Measurements from ENCODE around the gene MAP3K1. TPM values are rescaled to one million over a fixed set of nuclear protein-coding genes. Genes with fewer than 3 reads are reported as not detected.

Gene MAP3K1
- total RNA-seq, 2 experiments from 2014 or later: 20.5 to 20.6 TPM

GRCh38 chr5:56831773-56832172 lies 16.4 kb downstream of the MAP3K1 start:
- Mint-ChIP-seq H3K27ac (peak overlapping the region; percentile 70), H3K4me3 (no peak overlapping the region), H3K9me3 (no peaks in the 10 kb centered on the region), H3K4me1 (ENCODE audit: low read depth) (peaks cover 89% of the 10 kb centered on the region), H3K36me3 (no peaks in the 10 kb centered on the region), H3K27me3 (no peaks in the 10 kb centered on the region)
- ChIA-PET POLR2A (no interaction called here), CTCF (no interaction called here)
- DNase-seq: no peak
- intact Hi-C loops (cut with micrococcal nuclease): no loop called here

- intact Hi-C loops (cut with micrococcal nuclease): no loop called here
- Mint-ChIP-seq H3K4me1 (ENCODE audit: low read depth) (peaks cover 89% of the 10 kb centered on the region), H3K9me3 (no peaks in the 10 kb centered on the region), H3K27me3 (no peaks in the 10 kb centered on the region), H3K4me3 (no peak overlapping the region), H3K36me3 (no peaks in the 10 kb centered on the region), H3K27ac (peak overlapping the region; percentile 55)
- peak; percentile 55 for DNase-seq
- ChIA-PET CTCF (interaction anchor here (0.8 to 11.8 kb wide), 5 partner anchors 8 to 561 kb away, joined by 3 to 172 read pairs (median 4); no protein-coding TSS in a partner anchor), POLR2A (no interaction called here)
These were observed 18.0 kb downstream of the MAP3K1 start for GRCh38 chr5:56833325-56833724.

DNA sequence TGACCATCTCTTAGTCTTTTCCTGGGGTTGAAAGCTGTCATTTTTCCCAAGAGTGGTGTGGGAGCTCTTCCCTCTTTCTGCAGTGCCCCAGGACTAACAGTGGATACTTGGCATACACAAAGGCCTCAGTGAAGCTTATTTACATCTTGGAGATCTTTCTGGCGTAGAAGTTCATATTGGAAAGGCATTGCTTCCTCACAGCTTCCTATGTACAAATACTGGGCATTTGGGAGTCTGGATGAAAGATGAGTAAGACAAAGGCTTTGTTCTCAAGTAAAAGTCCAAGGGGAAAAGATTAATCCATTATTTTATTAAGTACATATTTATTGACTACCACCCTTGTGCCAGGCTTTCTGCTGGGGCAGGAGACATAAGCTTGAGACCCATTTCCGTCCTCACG lies 22.0 kb downstream of the MAP3K1 start:
- Mint-ChIP-seq H3K27ac (peak overlapping the region; percentile 80), H3K36me3 (no peaks in the 10 kb centered on the region), H3K4me3 (no peak overlapping the region), H3K4me1 (ENCODE audit: low read depth) (peaks cover 86% of the 10 kb centered on the region), H3K27me3 (no peaks in the 10 kb centered on the region), H3K9me3 (no peaks in the 10 kb centered on the region)
- CTCF ChIA-PET: interaction anchor here (0.6 to 11.8 kb wide), 28 partner anchors 10 to 1125 kb away, joined by 3 to 172 read pairs (median 5); no protein-coding TSS in a partner anchor
- POLR2A ChIA-PET: interaction anchor here (1.0 to 1.4 kb wide), 4 partner anchors 11 to 509 kb away, joined by 3 to 8 read pairs (median 4); partner anchors contain the start of gene SETD9
- intact Hi-C loops (cut with micrococcal nuclease): loop anchor here (5.0 kb wide), 3 partner anchors 360 to 1665 kb away; partner anchors contain the start of gene CDC20B
- DNase-seq: no peak

DNA sequence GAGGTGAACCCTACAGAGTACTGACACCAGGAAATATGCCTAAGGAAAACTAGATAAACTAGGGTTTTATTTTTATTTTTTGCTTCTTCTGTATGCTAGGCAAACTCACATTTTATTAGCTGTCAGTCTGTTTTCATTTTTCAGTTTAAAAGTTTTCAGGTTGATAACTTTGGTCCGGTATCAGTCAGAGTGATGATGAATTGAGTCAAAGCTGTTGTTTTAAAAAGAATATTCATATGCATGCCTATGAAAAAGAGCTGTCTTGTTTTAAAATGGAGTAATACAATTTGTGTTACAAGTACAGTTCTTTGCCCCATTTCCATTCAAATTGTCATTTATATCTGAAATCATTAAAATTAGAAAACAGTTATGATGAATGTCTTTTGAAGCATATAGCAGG lies 22.6 kb downstream of the MAP3K1 start:
- Mint-ChIP-seq H3K36me3 (no peaks in the 10 kb centered on the region), H3K9me3 (no peaks in the 10 kb centered on the region), H3K27me3 (no peaks in the 10 kb centered on the region), H3K4me1 (ENCODE audit: low read depth) (peaks cover 86% of the 10 kb centered on the region), H3K4me3 (peak overlapping the region; percentile 55), H3K27ac (peak overlapping the region; percentile 80)
- CTCF ChIA-PET: interaction anchor here (0.5 to 11.8 kb wide), 48 partner anchors 9 to 1125 kb away, joined by 3 to 172 read pairs (median 4); no protein-coding TSS in a partner anchor
- intact Hi-C loops (cut with micrococcal nuclease): loop anchor here (1.0 to 5.0 kb wide), 7 partner anchors 21 to 1666 kb away; partner anchors contain the start of gene CDC20B
- POLR2A ChIA-PET: interaction anchor here (1.0 to 1.4 kb wide), 3 partner anchors 8 to 510 kb away, joined by 3 to 8 read pairs (median 4); no protein-coding TSS in a partner anchor
- no peak for DNase-seq

DNA sequence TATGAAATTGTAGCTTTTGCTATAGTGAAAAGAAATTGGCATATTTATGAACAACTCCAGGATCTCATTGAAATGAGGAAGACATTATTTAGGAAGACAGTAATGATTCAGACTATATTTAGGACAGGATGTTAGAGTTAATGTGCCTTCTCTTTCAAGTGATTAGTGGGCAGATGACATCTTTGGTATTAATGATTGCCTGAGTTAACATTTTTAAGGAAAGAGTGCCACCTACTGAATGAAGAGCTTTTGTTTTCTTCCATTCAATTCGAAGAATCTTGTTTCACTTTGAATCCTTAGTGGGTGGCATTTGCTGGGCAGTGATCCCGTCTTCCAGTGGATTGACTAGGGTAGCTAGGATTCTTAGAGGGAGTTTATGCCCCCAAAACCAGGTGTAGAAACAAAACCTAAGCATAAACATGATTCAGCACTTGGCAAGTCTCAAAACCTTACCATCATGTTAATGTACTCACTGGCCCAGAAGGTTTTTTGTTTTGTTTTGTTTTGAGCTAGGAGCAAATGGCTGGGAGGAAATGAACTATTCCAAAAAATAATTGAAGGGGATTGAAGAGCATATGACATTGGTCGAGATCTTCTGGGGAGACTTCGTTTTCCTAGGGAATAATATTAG lies 23.2 kb downstream of the MAP3K1 start:
- DNase-seq: no peak
- peak overlapping the region; percentile 80 for H3K27ac Mint-ChIP-seq
- CTCF ChIA-PET: interaction anchor here (0.5 to 11.8 kb wide), 52 partner anchors 8 to 1254 kb away, joined by 3 to 172 read pairs (median 4); no protein-coding TSS in a partner anchor
- POLR2A ChIA-PET: interaction anchor here (0.6 to 1.4 kb wide), 5 partner anchors 9 to 510 kb away, joined by 3 to 8 read pairs (median 4); no protein-coding TSS in a partner anchor
- intact Hi-C loops (cut with micrococcal nuclease): loop anchor here (1.0 to 5.0 kb wide), 7 partner anchors 21 to 1666 kb away; partner anchors contain the start of gene CDC20B
- H3K4me3 Mint-ChIP-seq: peak overlapping the region; percentile 55
- H3K36me3 Mint-ChIP-seq: no peaks in the 10 kb centered on the region
- H3K9me3 Mint-ChIP-seq: no peaks in the 10 kb centered on the region
- no peaks in the 10 kb centered on the region for H3K27me3 Mint-ChIP-seq
- H3K4me1 Mint-ChIP-seq (ENCODE audit: low read depth): peaks cover 85% of the 10 kb centered on the region

DNA sequence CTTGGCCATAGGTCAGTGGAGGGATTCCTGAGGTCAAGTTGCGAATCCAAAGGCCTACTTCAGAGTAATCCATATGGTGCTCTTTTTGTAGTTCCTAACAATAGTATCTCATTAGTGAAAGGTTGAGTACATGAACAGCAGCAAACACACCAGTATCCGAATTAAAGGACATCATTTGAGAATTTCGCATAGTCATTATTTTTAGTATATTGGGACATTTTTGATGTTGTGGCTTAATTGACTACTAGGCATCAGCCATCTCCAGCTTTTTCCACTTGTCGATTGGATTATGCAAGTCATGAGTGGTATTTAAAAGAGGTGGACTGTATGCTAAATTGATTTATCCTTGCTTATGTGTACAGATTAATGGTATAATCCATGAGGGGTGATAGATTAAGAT lies 23.7 kb downstream of the MAP3K1 start:
- Mint-ChIP-seq H3K4me1 (ENCODE audit: low read depth) (peaks cover 84% of the 10 kb centered on the region), H3K36me3 (no peaks in the 10 kb centered on the region), H3K27ac (peak overlapping the region; percentile 80), H3K4me3 (peak overlapping the region; percentile 55), H3K27me3 (no peaks in the 10 kb centered on the region), H3K9me3 (no peaks in the 10 kb centered on the region)
- intact Hi-C loops (cut with micrococcal nuclease): loop anchor here (2.0 to 5.0 kb wide), 5 partner anchors 236 to 1667 kb away; partner anchors contain the start of gene CDC20B
- DNase-seq: no peak
- ChIA-PET CTCF (interaction anchor here (0.6 to 11.8 kb wide), 36 partner anchors 8 to 1254 kb away, joined by 3 to 172 read pairs (median 5); no protein-coding TSS in a partner anchor), POLR2A (interaction anchor here (0.6 to 1.4 kb wide), 4 partner anchors 9 to 511 kb away, joined by 3 to 8 read pairs (median 4); no protein-coding TSS in a partner anchor)

GRCh38 chr5:56840597-56840996 lies 25.2 kb downstream of the MAP3K1 start:
- Mint-ChIP-seq H3K9me3 (no peaks in the 10 kb centered on the region), H3K4me3 (no peak overlapping the region), H3K27ac (peak overlapping the region; percentile 64), H3K4me1 (ENCODE audit: low read depth) (peaks cover 86% of the 10 kb centered on the region), H3K27me3 (no peaks in the 10 kb centered on the region), H3K36me3 (no peaks in the 10 kb centered on the region)
- CTCF ChIA-PET: interaction anchor here (1.0 to 11.8 kb wide), 4 partner anchors 11 to 576 kb away, joined by 3 to 172 read pairs (median 26); no protein-coding TSS in a partner anchor
- DNase-seq: no peak
- intact Hi-C loops (cut with micrococcal nuclease): no loop called here
- POLR2A ChIA-PET: interaction anchor here (0.7 kb wide), 1 partner anchor 471 kb away, joined by 5 read pairs; no protein-coding TSS in a partner anchor

- no peak for DNase-seq
- H3K27me3 Mint-ChIP-seq: no peaks in the 10 kb centered on the region
- ChIA-PET POLR2A (no interaction called here), CTCF (no interaction called here)
- H3K9me3 Mint-ChIP-seq: no peaks in the 10 kb centered on the region
- H3K4me3 Mint-ChIP-seq: no peak overlapping the region
- H3K27ac Mint-ChIP-seq: peak overlapping the region; percentile 71
- H3K36me3 Mint-ChIP-seq: no peaks in the 10 kb centered on the region
- H3K4me1 Mint-ChIP-seq (ENCODE audit: low read depth): peaks cover 90% of the 10 kb centered on the region
- intact Hi-C loops (cut with micrococcal nuclease): no loop called here
These were observed 29.9 kb downstream of the MAP3K1 start for GRCh38 chr5:56845277-56845676.

DNA sequence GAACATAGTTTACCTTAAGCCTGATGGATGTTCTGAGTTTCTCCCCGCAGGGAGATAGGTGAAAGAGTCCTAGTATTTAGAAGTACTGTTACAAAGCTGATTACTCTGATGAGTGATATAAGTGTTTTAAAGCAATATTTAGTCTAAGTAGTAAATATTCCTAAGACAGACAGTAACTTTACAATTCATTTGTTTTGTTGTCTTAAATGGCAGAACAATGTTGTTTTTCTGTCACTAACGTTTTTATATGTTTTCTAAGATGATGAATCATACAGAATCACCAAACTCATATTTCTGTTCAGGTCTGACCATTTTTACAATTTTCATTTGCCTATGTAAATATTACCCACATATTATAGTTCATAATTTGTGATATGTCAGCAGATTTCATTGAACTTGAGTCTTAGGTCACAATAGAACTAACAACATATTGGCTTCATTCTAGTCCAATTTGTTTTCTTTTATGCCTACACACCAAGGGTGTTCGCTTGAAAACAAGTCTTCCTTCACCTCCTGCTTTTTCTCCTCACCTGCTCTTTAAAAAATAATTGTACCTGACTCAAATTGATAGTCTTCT lies 30.6 kb downstream of the MAP3K1 start:
- H3K4me3 Mint-ChIP-seq: no peak overlapping the region
- H3K36me3 Mint-ChIP-seq: no peaks in the 10 kb centered on the region
- intact Hi-C loops (cut with micrococcal nuclease): no loop called here
- POLR2A ChIA-PET: no interaction called here
- no peak for DNase-seq
- H3K9me3 Mint-ChIP-seq: no peaks in the 10 kb centered on the region
- peak overlapping the region; percentile 71 for H3K27ac Mint-ChIP-seq
- CTCF ChIA-PET: no interaction called here
- no peaks in the 10 kb centered on the region for H3K27me3 Mint-ChIP-seq
- peaks cover 91% of the 10 kb centered on the region for H3K4me1 Mint-ChIP-seq (ENCODE audit: low read depth)

DNA sequence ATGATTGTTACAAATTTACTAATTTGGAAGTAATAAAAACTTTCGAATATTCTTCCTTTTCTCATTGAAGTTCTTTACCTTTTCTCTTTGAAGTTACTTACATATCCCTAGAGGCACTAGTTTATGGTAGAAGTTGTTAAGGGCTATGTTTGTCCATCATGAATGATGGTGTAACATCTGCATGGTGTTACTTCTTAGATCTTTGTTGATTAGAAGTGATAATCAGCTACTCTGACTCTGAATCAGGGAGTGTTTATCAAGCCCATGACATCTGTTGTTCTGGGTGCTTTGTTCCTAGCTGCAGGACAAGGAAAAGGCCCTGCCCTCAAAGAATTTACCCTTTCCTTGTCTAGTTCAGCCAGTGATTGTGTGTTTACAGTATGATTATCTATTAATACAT lies 32.9 kb downstream of the MAP3K1 start:
- POLR2A ChIA-PET: no interaction called here
- H3K4me3 Mint-ChIP-seq: no peak overlapping the region
- H3K27ac Mint-ChIP-seq: peak overlapping the region; percentile 11
- DNase-seq: no peak
- H3K27me3 Mint-ChIP-seq: no peaks in the 10 kb centered on the region
- peaks cover 89% of the 10 kb centered on the region for H3K4me1 Mint-ChIP-seq (ENCODE audit: low read depth)
- H3K36me3 Mint-ChIP-seq: no peaks in the 10 kb centered on the region
- H3K9me3 Mint-ChIP-seq: no peaks in the 10 kb centered on the region
- CTCF ChIA-PET: interaction anchor here (1.4 to 1.7 kb wide), 3 partner anchors 10 to 577 kb away, joined by 3 to 14 read pairs (median 3); no protein-coding TSS in a partner anchor
- intact Hi-C loops (cut with micrococcal nuclease): loop anchor here (2.0 kb wide), 1 partner anchor 19 kb away; no protein-coding TSS in a partner anchor

DNA sequence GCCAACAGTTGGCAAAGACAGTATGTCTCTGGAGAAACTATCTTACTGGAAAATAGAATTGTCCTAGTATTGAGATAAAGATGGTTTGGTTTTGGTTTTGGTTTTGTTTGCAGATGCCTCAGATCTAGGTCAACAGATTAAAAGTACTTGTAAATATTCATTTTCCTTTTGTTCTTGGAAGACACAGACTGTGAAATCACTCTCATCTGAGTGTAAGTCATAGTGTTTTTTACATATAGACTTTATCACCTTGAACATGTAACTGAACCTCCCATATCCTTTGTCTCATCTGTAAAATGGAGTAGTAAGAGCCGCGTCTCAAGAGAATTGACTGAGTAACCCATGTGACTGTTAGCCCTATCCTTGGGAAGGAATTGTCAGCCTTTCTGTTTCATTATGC lies 34.3 kb downstream of the MAP3K1 start:
- Mint-ChIP-seq H3K27me3 (no peaks in the 10 kb centered on the region), H3K4me1 (ENCODE audit: low read depth) (peaks cover 88% of the 10 kb centered on the region), H3K27ac (peak overlapping the region; percentile 75), H3K4me3 (peak overlapping the region; percentile 61), H3K9me3 (no peaks in the 10 kb centered on the region), H3K36me3 (no peaks in the 10 kb centered on the region)
- ChIA-PET CTCF (no interaction called here), POLR2A (no interaction called here)
- intact Hi-C loops (cut with micrococcal nuclease): loop anchor here (2.0 kb wide), 1 partner anchor 21 kb away; no protein-coding TSS in a partner anchor
- DNase-seq: no peak

DNA sequence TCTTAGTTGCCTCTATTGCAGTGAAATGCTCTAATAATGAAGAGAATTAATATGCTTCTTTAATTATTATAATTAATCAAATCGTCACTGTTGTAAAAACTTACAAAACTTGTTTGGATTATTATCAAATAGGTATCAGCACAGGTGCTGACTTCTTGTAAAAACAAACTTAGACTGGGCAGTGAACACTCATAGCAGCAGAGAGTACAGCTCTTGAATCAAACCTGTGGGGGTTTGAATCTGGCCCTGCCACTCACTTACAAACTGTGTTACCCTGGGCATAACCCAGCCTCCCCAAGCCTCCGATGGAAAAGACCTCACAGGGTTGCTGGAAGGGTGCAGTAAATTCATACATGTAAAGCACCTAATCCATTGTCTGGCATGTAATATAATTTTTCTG lies 35.1 kb downstream of the MAP3K1 start:
- H3K36me3 Mint-ChIP-seq: no peaks in the 10 kb centered on the region
- POLR2A ChIA-PET: no interaction called here
- intact Hi-C loops (cut with micrococcal nuclease): no loop called here
- no peak overlapping the region for H3K27ac Mint-ChIP-seq
- peaks cover 88% of the 10 kb centered on the region for H3K4me1 Mint-ChIP-seq (ENCODE audit: low read depth)
- no peak for DNase-seq
- no peaks in the 10 kb centered on the region for H3K9me3 Mint-ChIP-seq
- H3K4me3 Mint-ChIP-seq: no peak overlapping the region
- CTCF ChIA-PET: no interaction called here
- no peaks in the 10 kb centered on the region for H3K27me3 Mint-ChIP-seq
